AG10803 (cell line): Measurements from ENCODE around the gene OPHN1.

Source experiments
- DNase-seq: peaks from one replicate; pipeline ENCODE4 v3.0.0; 2010; ENCODE audit warnings: low read depth
- H3K4me3 ChIP-seq: 2 replicates; pipeline ENCODE4 v1.5.1; 2011; ENCODE audit warnings: mild to moderate bottlenecking, low read length, control low read depth
- TF ChIP-seq, protein P1 (sequence below): conservative IDR thresholded peaks from 2 replicates; pipeline ENCODE4 v1.5.1; 2011; ENCODE audit warnings: mild to moderate bottlenecking, low read length, control low read depth, inconsistent platforms

The OPHN1 gene

DNA sequence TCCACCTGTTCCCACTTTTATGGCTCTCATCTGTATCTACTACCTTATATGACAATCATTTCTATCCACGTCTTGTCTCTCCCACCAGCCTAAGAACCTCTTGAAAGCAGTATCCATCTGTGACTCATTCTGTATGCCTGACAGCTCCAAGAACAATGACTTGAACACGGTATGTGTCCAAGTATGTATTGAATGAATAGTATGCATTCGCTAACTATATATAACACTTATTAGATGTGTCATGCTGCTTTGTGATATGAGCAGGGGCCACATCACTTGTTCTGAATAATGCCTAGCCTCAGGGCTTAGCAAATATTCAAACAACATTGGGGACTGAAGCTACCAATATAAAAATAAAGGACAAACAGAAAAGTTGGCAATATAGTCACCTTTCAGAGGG, 4.9 kb downstream of the OPHN1 start:
- DNase-seq = peak; percentile 58
- TF ChIP-seq, protein P1, sequence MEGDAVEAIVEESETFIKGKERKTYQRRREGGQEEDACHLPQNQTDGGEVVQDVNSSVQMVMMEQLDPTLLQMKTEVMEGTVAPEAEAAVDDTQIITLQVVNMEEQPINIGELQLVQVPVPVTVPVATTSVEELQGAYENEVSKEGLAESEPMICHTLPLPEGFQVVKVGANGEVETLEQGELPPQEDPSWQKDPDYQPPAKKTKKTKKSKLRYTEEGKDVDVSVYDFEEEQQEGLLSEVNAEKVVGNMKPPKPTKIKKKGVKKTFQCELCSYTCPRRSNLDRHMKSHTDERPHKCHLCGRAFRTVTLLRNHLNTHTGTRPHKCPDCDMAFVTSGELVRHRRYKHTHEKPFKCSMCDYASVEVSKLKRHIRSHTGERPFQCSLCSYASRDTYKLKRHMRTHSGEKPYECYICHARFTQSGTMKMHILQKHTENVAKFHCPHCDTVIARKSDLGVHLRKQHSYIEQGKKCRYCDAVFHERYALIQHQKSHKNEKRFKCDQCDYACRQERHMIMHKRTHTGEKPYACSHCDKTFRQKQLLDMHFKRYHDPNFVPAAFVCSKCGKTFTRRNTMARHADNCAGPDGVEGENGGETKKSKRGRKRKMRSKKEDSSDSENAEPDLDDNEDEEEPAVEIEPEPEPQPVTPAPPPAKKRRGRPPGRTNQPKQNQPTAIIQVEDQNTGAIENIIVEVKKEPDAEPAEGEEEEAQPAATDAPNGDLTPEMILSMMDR = no peak
- no peak overlapping the region for H3K4me3 ChIP-seq

DNA sequence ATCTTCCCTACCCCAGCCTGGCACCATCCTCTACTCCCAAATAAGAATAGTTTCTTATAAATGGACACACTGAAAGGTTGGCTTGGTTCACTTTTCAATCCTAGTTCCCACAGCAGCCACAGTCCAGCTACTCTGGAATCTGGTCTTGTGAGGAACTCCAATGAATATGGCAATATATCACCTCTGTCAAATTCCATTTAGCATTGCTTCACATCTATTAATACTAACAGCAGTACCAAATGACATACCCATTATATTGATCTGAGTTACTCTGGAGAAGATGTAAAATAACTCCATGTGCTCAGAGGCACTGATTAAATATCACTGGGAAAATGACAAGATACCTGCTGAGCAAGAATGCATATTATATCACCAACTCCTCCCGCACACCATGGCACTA, 8.6 kb downstream of the OPHN1 start:
- TF ChIP-seq, protein P1 = no peak
- no peak overlapping the region for H3K4me3 ChIP-seq
- peak; percentile 28 for DNase-seq

DNA sequence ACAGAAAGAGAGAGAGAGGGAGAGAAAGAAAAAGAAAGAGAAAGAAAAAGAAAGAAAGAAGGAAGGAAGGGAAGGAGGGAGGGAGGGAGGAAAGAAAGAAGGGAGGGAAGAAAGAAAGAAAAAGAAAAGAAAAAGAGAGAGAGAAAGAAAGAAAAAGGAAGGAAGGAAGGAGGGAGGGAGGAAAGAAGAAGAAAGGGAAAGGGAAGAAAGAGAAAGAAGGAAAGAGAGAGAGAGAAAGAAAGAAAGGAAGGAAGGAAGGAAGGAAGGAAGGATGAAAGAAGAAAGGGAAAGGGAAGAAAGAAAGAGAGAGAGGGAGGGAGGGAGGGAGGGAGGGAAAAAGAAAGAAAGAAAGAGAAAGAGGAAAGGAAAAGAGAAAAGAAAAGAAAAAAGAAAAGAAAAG, 10.8 kb downstream of the OPHN1 start:
- TF ChIP-seq, protein P1 = no peak
- no peak overlapping the region for H3K4me3 ChIP-seq
- no peak for DNase-seq

DNA sequence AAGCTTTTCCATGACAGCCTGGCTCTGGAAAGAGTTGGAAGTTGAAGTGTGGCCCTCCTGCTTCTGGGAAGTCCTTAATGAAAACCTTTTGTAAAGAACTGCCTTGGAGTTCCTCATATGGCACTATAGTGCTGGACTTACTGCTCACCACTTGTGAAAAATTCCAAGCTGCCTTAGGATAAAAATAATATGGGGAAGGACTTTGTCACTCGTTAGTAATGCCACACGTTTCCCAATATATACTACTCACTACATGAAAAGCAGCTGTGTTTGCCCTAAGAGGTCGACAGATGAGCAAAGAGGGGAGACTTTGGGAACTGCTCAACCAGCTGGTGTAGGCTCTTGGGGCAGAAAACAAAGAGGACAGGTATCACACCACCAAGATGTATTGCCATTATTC, 11.7 kb downstream of the OPHN1 start:
- TF ChIP-seq, protein P1 = no peak
- DNase-seq = peak; percentile 38
- no peak overlapping the region for H3K4me3 ChIP-seq

DNA sequence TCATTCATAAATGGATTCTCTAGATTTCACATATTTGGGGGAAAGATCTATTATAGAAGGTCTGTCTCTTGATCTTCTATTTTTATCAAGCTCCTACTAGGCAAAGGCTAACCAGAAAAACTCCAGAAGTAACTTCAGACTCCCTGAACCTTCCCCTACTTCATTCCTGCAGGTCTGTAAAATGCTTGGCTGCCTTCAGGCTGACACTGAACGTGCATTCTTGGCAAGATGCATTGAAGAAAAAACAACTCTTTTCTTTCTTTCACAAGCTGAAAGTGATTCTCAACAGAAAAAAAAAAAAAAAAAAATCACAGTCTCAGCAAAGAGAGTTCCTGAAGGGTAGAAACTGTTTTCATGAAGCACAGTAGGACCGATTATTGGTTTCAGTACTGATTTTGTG, 12.7 kb downstream of the OPHN1 start:
- TF ChIP-seq, protein P1 = no peak
- peak; percentile 45 for DNase-seq
- no peak overlapping the region for H3K4me3 ChIP-seq

DNA sequence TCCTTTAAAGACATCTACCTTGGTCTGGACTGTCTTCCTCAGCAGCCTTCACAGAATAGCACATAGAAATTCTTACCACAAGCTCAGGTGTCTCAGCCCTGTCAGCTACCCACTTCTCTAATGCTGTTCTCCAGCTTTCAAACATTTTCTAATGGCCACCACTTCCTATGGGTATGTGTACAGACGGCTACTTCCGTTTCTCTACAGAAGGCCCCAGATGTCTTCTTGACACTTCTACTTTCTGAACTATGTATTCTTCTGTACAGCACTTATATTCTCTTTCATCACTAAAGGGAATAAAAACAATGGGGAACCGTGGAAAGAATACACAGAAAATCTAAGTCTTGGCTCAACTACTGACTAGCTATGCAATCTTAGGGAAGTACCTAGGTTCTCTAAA, 13.3 kb downstream of the OPHN1 start:
- TF ChIP-seq, protein P1 = no peak
- DNase-seq = no peak

DNA sequence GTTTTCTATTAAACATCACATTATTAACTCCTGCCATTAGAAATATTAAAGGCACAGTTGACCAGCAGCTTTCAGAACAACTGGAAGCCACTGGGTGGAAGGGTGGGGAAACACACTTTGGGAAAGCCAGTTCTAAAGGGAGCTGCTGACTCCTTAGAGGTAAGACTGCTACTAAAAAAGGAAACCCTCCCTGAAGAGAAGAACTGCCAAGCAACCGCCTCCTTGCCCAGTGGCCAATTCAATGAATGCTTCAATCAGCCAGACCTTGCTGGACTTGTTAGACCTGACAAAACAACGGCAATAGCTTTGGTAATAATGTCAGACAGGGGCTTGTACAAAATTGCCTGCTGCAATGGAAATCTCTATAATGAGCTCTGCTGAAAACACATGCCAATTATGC, 15.6 kb downstream of the OPHN1 start:
- TF ChIP-seq, protein P1 = no peak
- no peak overlapping the region for H3K4me3 ChIP-seq
- no peak for DNase-seq

More for the DNA sequence above, 13.3 kb downstream of the OPHN1 start:
- no peak overlapping the region for H3K4me3 ChIP-seq
